K562 (cell line): ENCODE measurements around the gene TPGS1. TPM values are rescaled to one million over a fixed set of nuclear protein-coding genes. Genes with fewer than 3 reads are reported as not detected.

Experiments
- ATF1 ChIP-seq, 2 experiments: fragments of 450-650 bp in 1 of 2; IDR thresholded peaks; 2 replicates each; pipeline ENCODE4 v1.6.1; 2016; ENCODE audit warnings: missing compliant biosample characterization in 1 of 2, missing genetic modification characterization in 1 of 2
- CBFA2T2 ChIP-seq: fragments of 450-650 bp; conservative IDR thresholded peaks from 2 replicates; pipeline ENCODE4 v1.6.1; 2017; ENCODE audit warnings: mild to moderate bottlenecking
- CTCFL ChIP-seq: IDR thresholded peaks from 2 replicates; pipeline ENCODE4 v1.6.1; 2011; ENCODE audit warnings: borderline replicate concordance, low read depth, mild to moderate bottlenecking, moderate library complexity, low read length; ENCODE audit not compliant: insufficient read depth, poor library complexity, severe bottlenecking
- ESRRA ChIP-seq: fragments of 450-650 bp; IDR thresholded peaks from 2 replicates; pipeline ENCODE4 v1.6.1; 2014; ENCODE audit warnings: low read depth, mild to moderate bottlenecking, moderate library complexity, borderline replicate concordance
- GATAD2A ChIP-seq: fragments of 450-650 bp; IDR thresholded peaks from 2 replicates; pipeline ENCODE4 v1.6.1; 2017
- LEF1 ChIP-seq: fragments of 450-650 bp; IDR thresholded peaks from 2 replicates; pipeline ENCODE4 v1.6.1; 2016; ENCODE audit warnings: mild to moderate bottlenecking
- STAG1 ChIP-seq: sonication (generic); formaldehyde crosslinking; IDR thresholded peaks from 2 replicates; pipeline ENCODE4 v1.5.0; 2020; ENCODE audit warnings: missing genetic modification reagents, borderline replicate concordance
- TCFL5 ChIP-seq: fragments of 250-450 bp; sonication (Bioruptor Pico); conservative IDR thresholded peaks from 2 replicates; pipeline ENCODE4 v1.6.1; 2021; ENCODE audit warnings: mild to moderate bottlenecking, moderate library complexity, matching md5 sums
- UBTF ChIP-seq, 2 experiments: IDR thresholded peaks; 2 replicates each; pipeline ENCODE4 v1.6.1; 2012; ENCODE audit warnings: improper control_type of control experiment in 2 of 2, low read depth in 2 of 2, low read length in 2 of 2, borderline replicate concordance in 1 of 2
- ZNF124 ChIP-seq: sonication (generic); formaldehyde crosslinking; IDR thresholded peaks from 2 replicates; pipeline ENCODE4 v1.8.1; 2022; ENCODE audit warnings: missing genetic modification reagents
- ZNF444 ChIP-seq: fragments of 250-450 bp; sonication (Bioruptor Pico); IDR thresholded peaks from 2 replicates; pipeline ENCODE4 v1.4.0; 2020; ENCODE audit warnings: mild to moderate bottlenecking, moderate library complexity
- polyA plus RNA-seq, 8 experiments: library from polyadenylated mRNA; depleted of rRNA in 4 of 8; stranded (reverse) in 5 of 8; unstranded in 3 of 8; fragments of >200 nt; fragmentation: Nextera tagmentation in 2 of 8; fragmentation: Illumina TruSeq in 1 of 8; extraction: Ambion mirVana in 2 of 8; extraction: Trizol in 1 of 8; gene quantifications; 2 replicates each; pipeline versions ENCODE4 v1.2.1 to v1.2.3, GENCODE V29; 2011 to 2014; ENCODE audit warnings: inconsistent platforms in 1 of 8, missing spikeins in 1 of 8
- total RNA-seq, 7 experiments: library from RNA; depleted of rRNA in 6 of 7; stranded (reverse); fragments of >200 nt in 6 of 7; fragmentation: Illumina TruSeq in 2 of 7; extraction: Trizol in 2 of 7; gene quantifications; 2 replicates each; pipeline versions ENCODE4 v1.2.1 to v1.2.3, GENCODE V29; 2011 to 2021; ENCODE audit warnings: low replicate concordance in 1 of 7

Gene TPGS1
- total and polyA plus RNA-seq, 9 of the 15 experiments (the other 6 are each of a cell fraction or from before 2014, with no cell fraction given): 0.30 to 31.6 (median 1.2) TPM; not detected in 2

DNA sequence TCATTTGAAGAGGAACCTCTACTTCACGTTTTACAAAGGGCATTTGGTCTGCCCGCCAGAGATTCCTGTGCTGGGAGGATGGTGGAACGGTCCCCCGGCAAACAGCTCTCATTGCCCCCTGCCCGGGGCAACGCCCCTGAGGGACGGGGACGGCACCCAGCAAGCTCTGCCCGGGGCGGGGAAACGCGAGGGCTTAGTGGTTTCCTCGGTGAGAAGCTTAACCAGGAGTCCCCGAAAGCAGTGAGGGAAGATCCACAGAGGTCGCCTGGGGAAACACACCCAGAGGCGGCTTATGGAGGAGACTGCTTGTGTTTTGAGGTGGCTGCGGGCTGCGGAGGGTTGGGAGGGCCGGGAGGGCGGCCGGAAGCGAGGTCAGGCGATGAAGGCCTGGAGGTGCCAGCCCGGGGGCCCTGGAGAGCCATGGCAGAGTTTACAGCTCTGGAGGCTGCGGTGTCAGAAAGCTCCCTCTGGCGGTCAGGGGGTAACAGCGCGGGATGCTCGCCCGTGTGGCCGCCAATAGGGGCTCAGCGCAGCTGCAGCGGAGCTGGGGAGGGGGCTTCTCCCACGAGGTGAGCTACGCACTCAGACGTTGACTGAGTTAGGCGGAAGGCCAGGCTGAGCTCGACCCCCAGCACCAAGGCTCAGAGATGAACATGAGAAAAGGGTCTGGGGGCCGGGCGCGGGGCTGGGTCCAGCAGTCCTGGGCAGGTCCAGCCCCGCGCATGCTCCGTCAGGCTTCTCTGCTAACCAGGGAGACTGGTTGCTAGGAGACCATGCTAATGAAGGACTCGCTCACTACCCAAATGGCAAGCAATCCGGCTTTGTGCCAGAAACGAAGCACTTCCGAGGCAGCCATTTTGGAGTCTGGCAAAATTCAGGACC is 652 bp upstream of the TPGS1 start (continued):
- no peak for TF ChIP-seq UBTF (IDR thresholded peaks at IDR 0.05; ENCODE audit: borderline replicate concordance in 1 of 2, low read depth in 2 of 2, low read length in 2 of 2)
- TF ChIP-seq ATF1 (CRISPR knock-in tag; IDR thresholded peaks at IDR 0.05): no peak
- TF ChIP-seq ATF1 (tag; IDR thresholded peaks at IDR 0.05): no peak
- peak; percentile 54; the same call in 1 of the 2 replicates for TF ChIP-seq STAG1 (CRISPR knock-in tag)
- TF ChIP-seq CBFA2T2: no peak
- TF ChIP-seq ESRRA: peak; percentile 28; the same call in 1 of the 2 replicates
- no peak for TF ChIP-seq ZNF124 (CRISPR knock-in tag)
- TF ChIP-seq CTCFL: peak; percentile 48
- no peak for TF ChIP-seq ZNF444 (CRISPR knock-in tag)
- TF ChIP-seq TCFL5 (CRISPR knock-in tag): no peak
- TF ChIP-seq GATAD2A: peak; percentile 73
- no peak for TF ChIP-seq LEF1
